Prostate gland (tissue), 2 donors: Measurements from ENCODE around the gene SCN4A. TPM values are rescaled to one million over a fixed set of nuclear protein-coding genes. Genes with fewer than 3 reads are reported as not detected.

ENCODE experiments used
- DNase-seq: peaks from one replicate; pipeline ENCODE4 v3.0.0-alpha.2; 2019; ENCODE audit warnings: low spot score
- H3K27ac ChIP-seq, 2 donors: fragments of 200-600 bp; sonication (generic); 2 replicates each; pipeline ENCODE4 v1.5.1; 2017 to 2019
- H3K27me3 ChIP-seq: fragments of 200-600 bp; sonication (generic); replicated peaks from 2 replicates; pipeline ENCODE4 v1.5.1; 2019; ENCODE audit not compliant: insufficient read depth
- H3K36me3 ChIP-seq, 2 donors: fragments of 200-600 bp; sonication (generic); 1 replicate in 1 of 2; 2 replicates in 1 of 2; pipeline versions ENCODE4 v1.5.1 to v1.8.1; 2017 to 2019
- H3K4me1 ChIP-seq: fragments of 200-600 bp; sonication (generic); replicated peaks from 2 replicates; pipeline ENCODE4 v1.5.1; 2019
- H3K4me3 ChIP-seq, 2 donors: fragments of 200-600 bp; sonication (generic); 2 replicates each; pipeline ENCODE4 v1.5.1; 2017 to 2019
- H3K9me3 ChIP-seq: fragments of 200-600 bp; sonication (generic); 2 replicates; pipeline ENCODE4 v1.5.1; 2017
- CTCF ChIP-seq, 4 experiments: fragments of 200-600 bp in 2 of 4; fragments of 450-650 bp in 2 of 4; sonication (generic) in 2 of 4; IDR thresholded peaks; 1 replicate in 3 of 4; 2 replicates in 1 of 4; pipeline ENCODE4 v1.5.1; 2016 to 2019; ENCODE audit warnings: antibody characterized with exemption in 4 of 4, mild to moderate bottlenecking in 2 of 4, moderate library complexity in 2 of 4
- POLR2A ChIP-seq: fragments of 450-650 bp; IDR thresholded peaks from one replicate; pipeline ENCODE4 v1.6.1; 2016; ENCODE audit warnings: antibody characterized with exemption, mild to moderate bottlenecking
- POLR2AphosphoS5 ChIP-seq: sonication (generic); formaldehyde crosslinking; IDR thresholded peaks from one replicate; pipeline ENCODE4 v1.6.1; 2017; ENCODE audit warnings: antibody characterized with exemption
- WGBS: methylation state at CpG from one replicate; pipeline ENCODE4 v1.1.5; 2018; 5-methylcytosine and 5-hydroxymethylcytosine counted together
- intact Hi-C: fragments of 100-400 bp; cut with DNase I; formaldehyde crosslinking; loops from one replicate; pipeline ENCODE4 v1.14.2; 2022
- total RNA-seq, 2 donors: library from RNA; depleted of rRNA; stranded (reverse); fragments of >200 nt; gene quantifications; one replicate each; pipeline ENCODE4 v1.1.0, GENCODE V29; 2016

SCN4A gene
- total RNA-seq, 2 donors from 2014 or later = 0.23 TPM

GRCh38 chr17:64016231-64016784, 43.6 kb upstream of the SCN4A start:
- TF ChIP-seq POLR2AphosphoS5 (no peak), POLR2A (no peak), CTCF (IDR thresholded peaks at IDR 0.05) (no peak)
- Histone ChIP-seq H3K4me3 (no peak overlapping the region), H3K27me3 (no peaks in the 10 kb centered on the region), H3K4me1 (no peaks in the 10 kb centered on the region), H3K9me3 (no peaks in the 10 kb centered on the region), H3K36me3 (no peaks in the 10 kb centered on the region), H3K27ac (no peak overlapping the region)
- 61% methylated on average over 5 of the region's 5 CpGs for WGBS
- no peak for DNase-seq
- intact Hi-C loops = no loop called here

- WGBS = 90% methylated on average over 6 of the region's 6 CpGs
- Histone ChIP-seq H3K4me3 (no peak overlapping the region), H3K36me3 (no peaks in the 10 kb centered on the region), H3K9me3 (no peaks in the 10 kb centered on the region), H3K4me1 (no peaks in the 10 kb centered on the region), H3K27me3 (no peaks in the 10 kb centered on the region), H3K27ac (no peak overlapping the region)
- no peak for DNase-seq
- intact Hi-C loops = no loop called here
- no peak for TF ChIP-seq POLR2A
- no peak for TF ChIP-seq POLR2AphosphoS5
- no peak for TF ChIP-seq CTCF (IDR thresholded peaks at IDR 0.05)
These were observed 42.7 kb upstream of the SCN4A start for GRCh38 chr17:64015447-64015846.

- no peaks in the 10 kb centered on the region for H3K4me1 ChIP-seq
- no peak for DNase-seq
- no peaks in the 10 kb centered on the region for H3K27me3 ChIP-seq
- no peaks in the 10 kb centered on the region for H3K9me3 ChIP-seq
- H3K4me3 ChIP-seq = no peak overlapping the region
- 67% methylated on average over 8 of the region's 8 CpGs for WGBS
- H3K27ac ChIP-seq = no peak overlapping the region
- no peaks in the 10 kb centered on the region for H3K36me3 ChIP-seq
- intact Hi-C loops = no loop called here
- no peak for TF ChIP-seq POLR2A
- no peak for TF ChIP-seq POLR2AphosphoS5
- no peak for TF ChIP-seq CTCF (IDR thresholded peaks at IDR 0.05)
These were observed 37.1 kb upstream of the SCN4A start for GRCh38 chr17:64009571-64010402.

- Histone ChIP-seq H3K27ac (no peak overlapping the region), H3K4me1 (no peaks in the 10 kb centered on the region), H3K4me3 (no peak overlapping the region), H3K9me3 (no peaks in the 10 kb centered on the region), H3K36me3 (no peaks in the 10 kb centered on the region), H3K27me3 (no peaks in the 10 kb centered on the region)
- no peak for DNase-seq
- WGBS = 69% methylated on average over 4 of the region's 4 CpGs
- intact Hi-C loops = no loop called here
- TF ChIP-seq CTCF (IDR thresholded peaks at IDR 0.05) (no peak), POLR2AphosphoS5 (no peak), POLR2A (no peak)
These were observed 36.1 kb upstream of the SCN4A start for GRCh38 chr17:64008830-64009229.

- no peak for TF ChIP-seq POLR2AphosphoS5
- Histone ChIP-seq H3K36me3 (no peaks in the 10 kb centered on the region), H3K9me3 (no peaks in the 10 kb centered on the region), H3K4me1 (no peaks in the 10 kb centered on the region), H3K27me3 (no peaks in the 10 kb centered on the region), H3K4me3 (no peak overlapping the region), H3K27ac (no peak overlapping the region)
- intact Hi-C loops = no loop called here
- DNase-seq = no peak
- WGBS = 80% methylated on average over 5 of the region's 5 CpGs
These were observed 35.6 kb upstream of the SCN4A start for GRCh38 chr17:64008346-64008745.
